8988T (cell line): ENCODE measurements around the gene ELOA.
"Not testable (repeated sequence)": the region's sequence is repeated elsewhere in the genome, so short reads cannot be mapped to it uniquely, and the experiment has no call there.

ENCODE experiments used
- DNase-seq: peaks from one replicate; pipeline ENCODE4 v3.0.0; 2011

ELOA gene

GRCh38 chr1:23741609-23742008 lies 1.7 kb upstream of the ELOA start:
- DNase-seq = no peak

DNA sequence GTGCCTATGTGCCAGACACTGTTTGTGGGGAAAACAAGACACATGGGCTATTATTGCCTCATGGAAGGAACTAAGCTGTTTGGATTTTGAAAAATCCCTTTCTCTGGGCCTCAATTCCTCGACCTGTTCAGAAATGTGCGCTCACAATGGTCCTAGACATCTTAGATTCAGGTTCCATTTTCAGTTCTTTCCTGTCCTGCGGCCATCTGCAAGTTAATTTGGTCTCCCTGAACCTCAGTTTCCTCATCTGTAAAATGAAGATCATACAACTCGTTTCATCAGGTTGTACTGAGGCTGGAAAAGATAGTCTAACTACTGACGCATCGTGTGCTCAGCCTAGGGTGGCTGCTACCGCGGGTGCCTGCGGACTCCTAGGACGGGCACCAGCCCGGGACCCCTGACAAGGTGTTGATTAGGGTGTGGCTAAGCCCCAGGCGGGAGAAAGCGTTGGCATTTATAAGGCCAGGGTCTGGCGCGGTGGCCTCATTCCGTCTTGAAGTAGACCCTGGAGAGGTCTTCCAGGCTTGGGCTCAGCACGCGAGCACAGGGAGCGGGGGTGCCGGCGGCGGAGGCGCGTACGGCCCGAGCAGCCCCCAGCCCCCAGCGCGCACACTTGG lies 493 bp upstream of the ELOA start:
- no peak for DNase-seq

DNA sequence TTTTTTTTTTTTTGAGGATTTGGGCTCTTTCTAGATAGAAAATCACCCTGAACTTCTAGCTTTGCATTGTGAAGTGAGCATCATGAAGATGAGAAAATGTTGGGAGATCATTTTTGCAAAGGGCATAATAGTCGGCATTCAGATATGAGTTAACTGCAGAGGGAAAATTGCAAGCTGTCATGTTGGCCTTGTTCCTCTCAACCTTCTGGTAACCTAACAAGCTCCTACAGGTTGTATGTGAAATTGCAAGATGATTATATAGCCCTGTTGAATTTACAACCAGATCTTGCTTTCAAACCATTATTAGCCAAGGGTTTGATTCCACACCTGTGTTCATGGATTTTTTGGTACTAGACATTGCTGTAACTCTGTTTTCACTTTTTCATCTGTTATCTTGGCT lies 2.2 kb downstream of the ELOA start:
- DNase-seq = peak; percentile 33

DNA sequence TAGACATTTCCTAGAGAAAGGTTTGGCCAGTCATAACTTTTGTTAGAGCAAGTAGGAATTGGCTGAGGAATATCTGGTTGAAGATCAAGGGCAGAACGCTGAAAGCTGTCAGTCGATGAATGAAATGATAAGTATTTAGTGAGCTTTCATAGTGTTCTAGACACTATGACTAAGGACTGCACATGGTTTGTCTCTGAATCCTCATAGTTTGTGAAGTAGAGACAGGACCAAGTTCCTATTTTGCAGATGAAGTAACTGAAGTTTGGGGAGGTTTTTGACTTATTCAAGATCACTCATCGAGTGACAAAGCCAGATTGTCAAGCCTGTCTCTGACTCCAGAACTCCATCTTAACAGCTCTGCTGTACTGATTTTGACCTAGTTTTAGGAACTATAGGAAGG lies 4.7 kb downstream of the ELOA start:
- DNase-seq = no peak

- peak; percentile 45 for DNase-seq
Measured at GRCh38 chr1:23751050-23751814, 8.0 kb downstream of the ELOA start.

DNA sequence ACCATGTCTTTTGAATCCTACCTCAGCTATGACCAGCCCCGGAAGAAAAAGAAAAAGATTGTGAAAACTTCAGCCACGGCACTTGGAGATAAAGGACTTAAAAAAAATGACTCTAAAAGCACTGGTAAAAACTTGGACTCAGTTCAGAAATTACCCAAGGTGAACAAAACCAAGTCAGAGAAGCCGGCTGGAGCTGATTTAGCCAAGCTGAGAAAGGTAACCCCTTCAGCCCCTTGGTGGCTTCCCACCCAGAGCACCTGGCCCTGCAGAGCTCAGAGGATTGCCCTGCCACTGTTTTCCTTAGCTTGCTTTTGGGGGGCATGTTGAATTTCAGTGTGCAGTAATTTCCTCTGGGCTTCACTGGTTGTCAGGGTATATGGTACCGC lies 8.5 kb downstream of the ELOA start:
- no peak for DNase-seq

DNA sequence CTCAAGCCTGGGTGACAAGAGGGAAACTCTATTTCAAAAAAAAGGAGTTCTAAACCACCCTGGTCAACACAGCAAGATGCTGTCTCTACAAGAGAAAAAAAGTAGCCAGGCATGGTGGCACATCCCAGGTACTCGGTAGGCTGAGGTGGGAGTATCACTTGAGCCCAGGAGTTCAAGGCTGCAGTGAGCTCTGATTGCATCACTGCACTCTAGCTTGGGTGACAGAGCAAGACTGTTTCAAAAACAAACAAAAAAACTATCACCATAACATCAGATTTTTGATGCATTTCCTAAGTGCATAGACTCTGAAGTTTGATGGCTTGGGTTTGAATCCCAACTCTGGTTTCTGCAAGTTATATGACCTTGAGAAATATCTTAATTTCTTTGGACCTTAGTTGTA lies 9.6 kb downstream of the ELOA start:
- no peak for DNase-seq

DNA sequence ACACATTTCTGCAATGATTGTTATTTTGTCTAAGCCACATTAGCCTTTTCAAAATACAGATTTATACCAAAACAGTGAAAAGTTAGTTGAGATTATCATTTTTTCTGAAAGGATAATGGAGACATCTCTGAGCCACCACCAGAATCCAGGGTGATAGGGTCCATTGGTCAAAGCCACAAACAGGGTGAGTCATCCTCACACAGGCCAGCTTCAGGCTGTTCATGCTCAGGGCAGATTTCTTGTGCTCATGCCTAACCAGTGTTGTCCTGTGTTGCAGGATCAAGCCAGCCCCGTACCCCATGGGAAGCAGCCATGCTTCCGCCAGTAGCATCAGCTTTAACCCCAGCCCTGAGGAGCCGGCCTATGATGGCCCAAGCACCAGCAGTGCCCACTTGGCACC lies 13.4 kb downstream of the ELOA start:
- DNase-seq = no peak

- no peak for DNase-seq
Measured at GRCh38 chr1:23757812-23758211, 14.5 kb downstream of the ELOA start.

DNA sequence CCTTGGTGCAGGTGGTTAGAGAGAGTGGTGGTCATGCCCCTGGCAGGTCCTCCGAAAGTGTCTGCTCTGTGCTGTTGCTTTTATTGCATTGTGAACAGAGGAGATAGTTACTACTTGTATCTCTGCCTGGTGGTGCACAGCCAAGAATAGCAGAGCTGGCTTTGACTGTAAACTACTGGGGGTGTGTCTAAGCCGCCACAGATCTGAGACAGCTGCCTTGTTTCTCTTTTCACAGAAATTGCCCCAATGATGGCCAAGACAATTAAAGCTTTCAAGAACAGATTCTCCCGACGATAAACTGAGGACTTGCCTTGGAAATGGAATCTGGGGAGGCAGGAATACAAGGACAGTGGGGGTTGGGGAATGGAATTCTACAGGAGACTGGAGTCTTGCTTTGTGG lies 16.0 kb downstream of the ELOA start:
- no peak for DNase-seq

DNA sequence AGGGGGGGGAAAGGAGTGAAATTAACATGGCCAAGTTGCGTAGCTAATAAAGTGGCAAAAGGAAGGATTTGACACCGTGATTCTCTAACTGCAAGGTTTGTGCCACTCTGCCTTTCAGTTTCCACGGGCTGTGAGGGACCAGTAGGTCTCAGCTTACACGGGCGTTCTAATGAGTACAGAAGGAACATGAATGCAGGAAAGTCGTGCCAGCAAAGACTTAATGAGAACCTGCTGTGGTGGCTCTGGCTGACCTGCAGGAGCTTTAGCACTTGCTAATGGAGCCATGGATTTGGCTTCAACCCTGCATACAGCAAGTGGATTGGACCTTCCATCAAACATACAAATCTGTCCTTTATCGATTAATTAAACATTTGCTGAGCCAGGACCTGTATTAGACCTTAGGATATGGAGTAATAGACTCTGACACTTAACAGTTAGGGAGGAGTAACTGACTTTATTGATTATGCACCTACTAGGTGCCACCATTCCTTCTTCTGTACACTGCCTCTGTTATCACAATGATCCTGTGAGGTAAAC lies 19.8 kb downstream of the ELOA start:
- no peak for DNase-seq

DNA sequence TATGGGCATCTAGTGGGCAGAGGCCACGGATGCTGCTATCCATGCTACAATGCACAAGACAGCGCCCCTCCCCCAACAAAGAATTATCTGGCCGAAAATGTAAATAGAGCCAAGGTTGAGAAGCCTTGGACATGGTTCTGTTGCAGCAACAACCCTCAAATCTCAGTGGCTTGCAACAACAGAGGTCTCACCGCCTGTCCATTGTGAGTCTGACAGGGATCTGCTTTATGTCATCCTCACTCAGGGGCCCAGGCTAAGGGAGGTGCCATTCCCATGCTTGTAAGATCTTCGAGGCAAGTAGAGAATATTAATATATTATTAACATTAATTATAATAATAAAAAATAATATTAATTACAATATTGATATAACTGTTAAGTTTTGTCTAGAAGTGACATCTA lies 25.5 kb downstream of the ELOA start:
- no peak for DNase-seq

- DNase-seq = no peak
Measured at GRCh38 chr1:23772049-23772853, 29.0 kb downstream of the ELOA start.

DNA sequence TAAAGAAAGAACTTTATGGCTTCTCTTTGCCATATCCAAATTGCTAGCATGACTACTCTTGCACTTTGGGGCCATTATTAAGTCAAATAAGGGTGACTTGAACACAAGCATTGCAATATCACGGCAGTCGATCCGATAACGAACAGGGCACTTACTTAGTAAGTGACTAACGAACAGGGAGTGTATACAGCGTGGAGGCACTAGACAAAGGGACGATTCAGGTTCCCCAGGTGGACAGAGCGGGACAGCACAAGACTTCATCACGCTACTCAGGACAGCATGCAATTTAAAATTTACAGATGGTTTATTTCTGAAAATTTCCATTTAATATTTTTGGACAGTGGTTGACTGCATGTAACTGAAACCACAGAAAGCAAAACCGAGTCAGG lies 29.6 kb downstream of the ELOA start:
- DNase-seq = no peak

DNA sequence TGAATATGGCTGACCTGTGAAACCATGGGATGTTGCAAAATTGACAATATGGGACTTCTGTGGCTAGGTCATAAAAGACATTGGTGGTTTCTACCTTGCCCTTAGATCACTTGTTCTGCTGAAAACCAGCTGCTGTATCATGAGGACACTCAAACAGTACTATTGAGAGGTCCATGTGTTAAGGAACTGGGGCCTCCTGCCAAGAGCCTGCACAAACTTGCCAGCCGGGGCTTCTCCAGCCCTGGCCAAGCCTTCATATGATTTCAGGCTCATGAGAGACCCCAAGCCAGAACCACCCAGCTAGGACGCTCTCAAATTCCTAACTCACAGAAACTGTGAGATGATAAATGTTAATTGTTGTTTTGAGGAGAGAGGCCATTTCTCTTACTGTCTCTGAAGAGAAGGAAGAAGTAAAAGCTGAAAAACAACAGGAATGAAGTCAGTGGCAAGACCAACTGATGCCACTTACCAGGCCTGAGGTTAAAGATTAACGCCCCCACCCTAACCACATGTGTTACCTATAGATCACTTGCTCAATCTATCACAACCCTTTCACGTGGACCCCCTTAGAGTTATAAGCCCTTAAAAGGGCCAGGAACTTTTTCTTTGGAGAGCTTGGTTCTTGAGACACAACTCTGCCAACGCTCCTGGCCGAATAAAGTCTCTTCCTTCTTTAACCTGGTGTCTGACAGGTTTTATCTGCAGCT lies 31.1 kb downstream of the ELOA start:
- no peak for DNase-seq

GRCh38 chr1:23776217-23776616 lies 32.9 kb downstream of the ELOA start:
- no peak for DNase-seq

DNA sequence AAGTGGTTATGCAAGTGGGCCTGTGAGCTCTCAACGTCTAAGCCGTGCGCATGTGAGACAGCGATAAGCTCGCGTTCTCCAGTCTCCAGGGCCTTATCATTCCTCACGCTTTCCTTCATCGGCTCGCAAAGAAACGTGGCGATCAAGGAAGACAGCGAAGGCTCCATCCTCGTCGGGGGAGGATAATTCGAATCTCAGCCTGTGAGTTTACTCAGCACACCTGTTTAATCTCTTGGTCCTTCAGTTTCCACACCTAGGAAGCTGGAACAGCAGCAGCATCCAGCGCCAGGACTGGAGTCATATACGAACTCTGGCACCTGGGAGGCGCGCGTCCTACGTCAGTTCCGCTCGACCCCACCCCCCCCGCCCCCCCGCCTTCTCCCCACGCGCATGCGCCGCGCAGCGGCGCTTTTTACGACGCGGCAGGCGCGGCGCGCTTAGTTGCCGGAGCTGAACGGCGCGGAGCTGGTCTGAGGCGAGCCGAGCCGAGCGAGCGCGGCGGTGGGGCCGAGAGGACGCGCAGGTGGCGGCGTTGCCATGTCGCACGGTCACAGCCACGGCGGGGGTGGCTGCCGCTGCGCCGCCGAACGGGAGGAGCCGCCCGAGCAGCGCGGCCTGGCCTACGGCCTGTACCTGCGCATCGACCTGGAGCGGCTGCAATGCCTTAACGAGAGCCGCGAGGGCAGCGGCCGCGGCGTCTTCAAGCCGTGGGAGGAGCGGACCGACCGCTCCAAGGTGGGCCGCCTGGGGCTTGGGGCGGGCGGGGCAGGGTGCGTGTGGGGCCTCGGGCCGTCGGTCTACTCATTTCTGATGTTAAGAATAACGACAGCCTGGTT lies 34.9 kb downstream of the ELOA start, which contains the start of gene PITHD1:
Gene PITHD1 (plus strand): TSS at position 440 of the 836 bp plus-strand sequence. CDS start 98 bp downstream, at position 538.
- DNase-seq = peak; percentile 65

DNA sequence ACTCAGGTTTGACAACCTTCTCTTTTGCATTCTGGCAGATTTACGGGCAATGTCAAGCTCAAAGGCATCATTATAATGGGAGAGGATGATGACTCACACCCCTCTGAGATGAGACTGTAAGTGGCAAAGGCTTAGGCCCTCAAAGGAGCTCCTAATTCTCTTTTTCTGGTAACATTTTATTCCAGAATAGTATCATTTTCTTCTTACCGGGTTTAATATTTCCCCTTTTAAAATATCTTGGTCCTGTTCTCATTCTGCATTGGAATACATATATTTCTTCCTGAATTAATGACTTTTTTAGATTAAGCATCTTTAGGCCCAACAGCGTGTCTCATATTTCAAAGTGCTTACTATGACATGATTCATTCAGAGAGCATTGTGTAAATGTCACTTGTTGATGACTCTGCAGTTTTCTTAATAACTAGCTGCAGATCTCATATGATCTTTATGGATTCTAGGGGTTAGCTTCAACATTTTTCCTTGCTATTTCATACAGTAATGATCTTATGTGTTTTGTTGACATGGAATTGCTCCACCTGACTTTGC lies 36.6 kb downstream of the ELOA start:
- DNase-seq = no peak

DNA sequence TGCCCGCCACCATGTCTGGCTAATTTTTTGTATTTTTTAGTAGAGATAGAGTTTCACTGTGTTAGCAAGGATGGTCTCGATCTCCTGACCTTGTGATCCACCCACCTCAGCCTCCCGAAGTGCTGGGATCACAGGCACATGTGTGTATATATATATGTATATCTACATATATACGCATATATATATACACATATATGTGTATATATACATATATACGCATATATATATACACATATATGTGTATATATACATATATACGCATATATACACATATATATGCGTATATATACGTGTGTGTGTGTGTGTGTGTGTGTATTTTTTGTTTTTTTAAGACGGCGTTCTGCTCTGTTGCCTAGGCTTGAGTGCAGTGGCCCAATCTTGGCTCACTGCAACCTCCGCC lies 39.9 kb downstream of the ELOA start:
- DNase-seq = not testable (repeated sequence)

GRCh38 chr1:23784846-23785245 lies 41.6 kb downstream of the ELOA start:
- DNase-seq = no peak

DNA sequence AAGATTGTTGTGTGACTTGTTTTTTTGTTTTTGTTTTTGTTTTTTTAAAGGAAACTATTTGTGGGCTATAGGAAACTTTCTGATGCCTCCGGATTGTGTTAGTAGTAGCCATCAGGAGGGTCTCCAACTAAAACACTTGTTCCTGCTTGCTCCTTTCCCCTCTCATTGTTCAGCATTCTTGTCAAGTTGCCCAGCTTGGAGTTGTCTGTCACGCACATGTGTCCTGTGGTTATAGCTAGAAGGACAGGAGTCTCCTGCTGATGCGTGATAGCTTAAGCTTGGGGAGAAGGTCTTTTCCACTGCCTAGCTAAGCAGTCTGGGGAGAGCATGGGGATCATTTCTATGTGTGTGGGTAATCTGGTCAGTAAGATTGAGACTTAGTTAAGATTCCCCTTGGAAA lies 44.4 kb downstream of the ELOA start:
- DNase-seq = no peak

GRCh38 chr1:23788695-23789094 lies 45.4 kb downstream of the ELOA start:
- no peak for DNase-seq
